GM21367 (cell line): Measurements from ENCODE around the gene TEX50.
"Not testable (repeated sequence)": the region's sequence is repeated elsewhere in the genome, so short reads cannot be mapped to it uniquely, and the experiment has no call there.

ENCODE experiments used
- ATAC-seq: cut with Tn5 transposase; IDR thresholded peaks from one replicate; pipeline ENCODE4 v1.9.1; 2021; ENCODE audit not compliant: unreplicated experiment

TEX50 gene, protein sequence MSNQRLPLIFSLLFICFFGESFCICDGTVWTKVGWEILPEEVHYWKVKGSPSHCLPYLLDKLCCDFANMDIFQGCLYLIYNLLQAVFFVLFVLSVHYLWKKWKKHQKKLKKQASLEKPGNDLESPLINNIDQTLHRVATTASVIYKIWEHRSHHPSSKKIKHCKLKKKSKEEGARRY

DNA sequence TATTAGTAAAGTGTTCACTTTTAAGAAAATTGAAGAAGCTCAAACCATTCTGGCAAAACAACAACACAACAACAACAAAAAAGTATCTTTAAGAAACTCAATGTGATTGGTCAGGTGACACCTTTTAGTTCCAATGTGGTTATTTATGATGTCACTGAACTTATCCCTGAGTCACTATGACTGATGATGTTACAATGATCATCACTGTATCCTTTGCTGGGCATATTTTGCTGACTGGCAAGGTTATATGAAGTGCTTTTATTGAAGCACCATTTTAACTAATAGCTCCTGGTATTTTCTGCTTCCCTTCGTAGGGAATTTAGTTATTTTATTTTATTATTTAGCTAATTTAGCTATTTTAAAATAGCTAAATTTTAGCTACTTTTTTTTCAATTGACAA, at the start of gene TEX50:
TEX50 (plus strand) TSS at position 223 of the 400 bp plus-strand sequence. CDS start 184 bp downstream, outside the sequence.
- ATAC-seq, result no peak

- no peak for ATAC-seq
Measured at GRCh38 chr1:173590557-173590956, 44.6 kb upstream of the TEX50 start.

GRCh38 chr1:173591138-173591537, 44.0 kb upstream of the TEX50 start:
- ATAC-seq, result not testable (repeated sequence)

GRCh38 chr1:173596097-173596825, 38.9 kb upstream of the TEX50 start:
- ATAC-seq, result no peak

DNA sequence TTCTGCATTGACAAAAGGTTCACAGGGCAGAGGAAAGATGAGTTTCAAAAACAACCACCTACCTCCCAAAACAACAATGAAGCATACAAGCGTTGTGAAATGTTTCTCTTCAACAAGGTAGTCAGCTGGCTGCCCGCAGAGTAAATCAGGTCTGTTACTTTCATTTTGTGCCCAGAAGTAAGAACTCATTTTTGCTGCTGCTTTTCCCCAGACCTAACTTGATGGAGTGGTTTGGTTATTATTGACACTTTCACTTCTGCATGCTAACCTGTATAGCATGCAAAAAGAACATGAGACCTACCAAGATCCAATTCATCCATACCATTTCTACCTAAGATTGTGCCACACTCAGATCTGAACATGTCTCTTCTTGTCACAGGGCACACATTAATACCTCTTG, 33.5 kb upstream of the TEX50 start:
- peak; percentile 64 for ATAC-seq

DNA sequence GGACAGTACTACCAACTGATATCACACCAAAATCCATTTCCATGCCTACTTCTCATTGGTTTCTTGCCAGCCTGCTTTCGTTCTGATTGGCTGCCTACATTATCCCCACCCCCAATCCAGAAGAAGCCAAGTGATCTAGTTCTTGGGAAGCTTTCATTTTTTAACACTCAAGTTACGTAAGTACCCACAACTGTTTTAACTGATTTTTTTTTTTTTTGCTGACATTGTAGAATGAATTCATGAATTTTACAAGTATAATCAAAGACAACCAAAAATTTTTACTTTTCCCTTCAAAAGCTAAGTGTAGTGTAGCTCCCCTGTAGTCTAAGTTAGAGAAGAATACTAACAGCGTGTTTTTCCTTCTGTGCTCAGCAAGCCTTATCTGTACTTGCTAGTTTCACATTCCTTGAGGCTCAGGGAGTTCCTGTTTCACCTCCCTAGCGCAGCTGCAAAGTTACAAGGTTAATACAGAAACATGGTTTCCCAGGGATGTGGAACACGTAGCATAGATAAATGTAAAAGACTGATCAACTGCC, 32.0 kb upstream of the TEX50 start, which contains the start of gene SLC9C2:
SLC9C2 (minus strand) TSS at position 17 of the 536 bp plus-strand sequence. CDS start 1,296 bp downstream, outside the sequence.
- no peak for ATAC-seq

DNA sequence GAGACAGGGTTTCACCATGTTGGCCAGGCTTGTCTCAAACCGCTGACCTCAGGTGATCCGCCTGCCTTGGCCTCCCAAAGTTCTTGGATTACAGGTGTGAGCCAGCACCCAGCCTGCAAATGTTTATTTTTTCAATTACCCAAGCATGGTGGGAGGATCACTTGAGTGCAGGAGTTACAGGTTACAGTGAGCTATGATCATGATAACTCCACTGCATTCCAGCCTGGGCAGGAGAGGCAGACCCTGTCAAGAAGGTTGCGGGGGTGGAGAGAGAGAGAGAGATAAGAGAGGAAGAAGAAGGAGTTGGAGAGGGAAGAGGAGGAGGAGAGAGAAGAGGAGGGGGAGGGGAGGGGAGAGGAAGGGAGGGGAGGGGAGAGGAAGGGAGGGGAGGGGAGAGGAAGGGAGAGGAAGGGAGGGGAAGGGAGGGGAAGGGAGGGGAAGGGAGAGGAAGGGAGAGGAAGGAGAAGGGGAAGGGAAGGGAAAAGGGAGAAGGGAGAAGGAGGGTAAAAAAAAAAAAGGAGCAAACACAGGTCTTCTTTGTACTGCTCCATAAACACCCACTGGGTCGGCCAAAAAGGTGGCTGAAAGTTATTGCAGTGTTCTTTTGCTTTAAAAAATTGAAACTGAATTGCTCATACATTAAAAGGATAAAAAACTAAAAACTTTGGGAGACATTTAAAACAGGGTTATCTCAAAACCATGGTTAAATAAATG, 26.5 kb upstream of the TEX50 start:
- no peak for ATAC-seq

GRCh38 chr1:173613086-173613485, 22.1 kb upstream of the TEX50 start:
- ATAC-seq, result not testable (repeated sequence)

GRCh38 chr1:173616859-173617258, 18.3 kb upstream of the TEX50 start:
- ATAC-seq, result no peak

GRCh38 chr1:173627269-173627668, 7.9 kb upstream of the TEX50 start:
- no peak for ATAC-seq

DNA sequence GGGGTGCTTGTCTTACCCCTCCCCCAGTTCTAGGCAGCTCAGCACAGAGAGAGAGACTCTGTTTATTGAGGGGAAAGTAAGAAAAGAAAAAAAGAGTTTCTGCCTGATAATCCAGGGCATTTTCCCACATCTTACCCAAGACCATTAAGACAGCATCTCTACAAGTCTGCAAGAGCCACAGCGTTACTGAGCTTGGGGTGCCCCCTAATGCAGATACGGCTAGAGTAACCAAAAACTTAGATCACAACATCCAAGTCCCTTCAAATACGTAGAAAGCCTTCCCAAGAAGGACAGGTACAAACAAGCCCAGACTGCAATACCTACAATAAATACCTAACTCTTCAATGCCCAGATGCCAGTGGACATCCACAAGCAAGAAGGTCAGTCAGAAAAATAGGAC, 6.2 kb upstream of the TEX50 start:
- ATAC-seq, result no peak

DNA sequence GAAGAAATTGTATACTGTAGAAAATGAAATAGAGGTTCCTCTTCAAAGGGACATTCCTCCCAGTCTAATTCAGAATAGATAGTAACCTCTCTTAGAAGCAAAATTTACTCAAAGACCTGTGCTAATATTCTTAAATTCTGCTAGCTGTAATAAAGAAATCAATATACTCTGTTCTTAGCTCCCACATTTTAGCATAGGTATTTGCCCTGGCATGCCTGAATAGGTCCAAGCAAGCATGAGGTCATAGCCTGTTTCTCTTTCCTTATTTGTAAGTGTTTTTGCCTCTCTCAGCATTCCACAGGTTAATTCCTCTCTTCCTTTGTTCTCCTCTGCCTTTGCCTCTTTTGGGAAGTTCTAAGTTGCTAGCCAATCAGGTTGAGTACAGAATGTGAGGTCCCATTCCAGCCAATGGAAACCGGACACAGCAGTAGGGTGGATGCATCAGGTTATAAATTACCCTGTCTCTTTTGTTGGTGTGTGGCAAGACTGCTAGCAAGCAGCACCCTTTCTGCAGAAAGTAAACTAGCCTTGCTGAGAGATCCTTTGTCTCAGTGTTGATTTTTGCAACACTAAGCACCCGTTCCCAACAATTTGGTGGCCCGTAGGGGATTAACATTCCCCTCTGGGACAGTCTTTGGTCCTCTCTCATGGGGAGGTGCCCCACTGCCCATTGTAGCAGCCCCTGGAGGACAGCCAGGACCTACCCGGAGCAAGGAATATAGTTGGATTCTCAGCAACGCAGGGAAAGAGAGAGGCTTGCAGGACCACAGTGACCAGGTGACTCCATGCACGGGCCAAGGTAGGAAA, 2.3 kb downstream of the TEX50 start:
- not testable (repeated sequence) for ATAC-seq

DNA sequence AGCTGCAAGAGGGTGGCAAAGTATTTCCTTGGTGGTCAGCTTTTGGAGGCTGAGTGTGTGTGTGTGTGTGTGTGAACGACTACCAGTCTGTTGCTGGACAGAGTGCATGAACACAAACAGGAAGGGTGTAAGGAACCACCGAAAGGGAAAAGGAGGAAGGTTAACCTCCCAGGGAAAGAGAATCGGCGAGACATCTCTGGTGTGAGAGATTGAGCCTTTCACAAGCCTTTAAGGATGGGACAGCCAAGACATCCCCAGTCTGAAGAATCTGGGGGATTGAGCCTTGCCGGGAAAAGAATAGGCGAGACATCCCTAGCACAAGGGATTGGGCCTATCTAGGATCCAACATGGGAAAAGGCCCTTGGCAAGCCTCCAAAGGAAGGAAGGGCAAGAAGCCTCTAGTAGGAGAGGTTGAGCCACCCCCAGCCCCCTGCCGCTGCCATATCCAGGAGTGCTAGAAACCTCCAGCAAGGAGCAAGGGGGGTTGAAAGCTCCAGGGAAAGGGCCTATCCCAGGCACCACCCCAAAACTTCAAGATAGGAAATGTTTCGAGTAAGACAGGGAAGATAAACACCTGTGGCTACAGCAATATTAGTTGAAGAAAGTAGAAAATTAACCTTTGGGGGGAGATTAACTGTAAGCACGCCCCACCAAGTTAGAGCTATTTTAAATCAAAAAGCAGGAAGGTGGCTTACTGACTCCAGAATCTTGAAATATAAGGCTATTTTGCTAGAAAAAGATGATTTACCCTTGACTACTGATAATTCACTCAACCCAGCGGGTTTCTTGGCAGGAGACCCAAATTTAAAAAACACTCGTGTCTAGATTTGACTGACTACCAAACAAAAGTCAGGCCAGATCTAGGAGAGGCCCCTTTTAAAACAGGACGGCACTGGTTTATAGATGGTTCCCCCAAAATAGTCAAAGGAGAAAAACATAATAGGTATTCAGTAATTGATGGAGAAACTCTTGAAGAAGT, 3.2 kb downstream of the TEX50 start:
- ATAC-seq, result no peak

DNA sequence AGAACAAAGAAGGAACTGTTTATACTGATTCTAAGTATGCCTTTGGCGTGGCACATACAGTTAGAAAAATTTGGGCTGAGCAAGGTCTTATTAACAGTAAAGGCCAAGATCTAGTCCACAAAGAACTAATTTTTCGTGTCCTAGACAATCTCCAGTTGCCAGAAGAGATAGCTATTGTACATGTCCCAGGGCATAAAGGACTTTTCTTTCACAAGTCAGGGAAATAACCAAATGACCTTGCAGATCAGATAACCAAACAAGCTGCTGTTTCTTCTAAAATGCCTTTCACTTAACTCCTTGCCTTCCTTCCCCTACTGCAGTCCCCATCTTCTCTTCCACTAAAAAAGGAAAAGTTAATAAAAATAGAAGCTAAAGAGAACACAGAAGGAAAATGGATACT, 4.0 kb downstream of the TEX50 start:
- no peak for ATAC-seq

GRCh38 chr1:173642450-173643139, 7.5 kb downstream of the TEX50 start:
- ATAC-seq, result not testable (repeated sequence)

GRCh38 chr1:173646656-173647055, 11.5 kb downstream of the TEX50 start:
- ATAC-seq, result no peak

GRCh38 chr1:173648880-173649605, 13.9 kb downstream of the TEX50 start:
- ATAC-seq, result no peak

DNA sequence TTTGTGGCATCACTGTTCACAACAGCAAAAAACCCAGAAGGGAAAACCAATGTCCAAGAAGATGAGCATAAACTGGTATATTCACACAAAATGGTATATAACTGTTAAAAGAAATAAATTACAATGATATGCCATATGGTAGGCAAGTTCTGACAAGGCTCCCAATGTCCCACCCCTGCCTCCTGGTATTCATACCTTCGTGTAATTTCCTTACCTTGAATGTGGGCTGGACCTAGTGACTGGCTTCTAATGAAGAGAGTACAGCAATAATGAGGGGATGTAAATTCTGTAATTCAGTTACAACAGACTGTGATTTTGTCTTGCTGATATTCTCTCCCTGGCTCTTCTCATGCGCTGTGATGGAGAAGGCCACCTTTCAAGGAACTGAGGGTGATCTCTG, 25.2 kb downstream of the TEX50 start:
- ATAC-seq, result no peak
